H1 (cell line): Measurements from ENCODE around the gene KLHL29. TPM values are rescaled to one million over a fixed set of nuclear protein-coding genes. Genes with fewer than 3 reads are reported as not detected.

Source experiments
- CTCF ChIA-PET: fragments of 300-600 bp; sonication (Branson Sonifier 250); formaldehyde crosslinking; loops from one replicate; lab custom pipeline; 2021; ENCODE audit not compliant: partially characterized antibody; lab: Charles Lee
- POLR2A ChIA-PET: fragments of 300-600 bp; sonication (Branson Sonifier 250); formaldehyde crosslinking; loops from one replicate; lab custom pipeline; 2021; ENCODE audit warnings: inconsistent platforms; ENCODE audit not compliant: partially characterized antibody; lab: Charles Lee
- DNase-seq, 2 experiments: peaks; one replicate each; pipeline versions ENCODE4 v3.0.0 to v3.0.0-alpha.2; 2010 to 2022; ENCODE audit warnings: low spot score in 2 of 2, low read depth in 1 of 2, mixed read lengths in 1 of 2
- FAIRE-seq: peaks from 2 replicates; lab custom pipeline; 2011; peaks lifted over from hg19 to GRCh38; lab: Jason Lieb, UNC
- H2AFZ ChIP-seq: 2 replicates; pipeline ENCODE4 v1.8.1; 2012; ENCODE audit warnings: low read length, inconsistent platforms
- H2AK5ac ChIP-seq: 2 replicates; pipeline ENCODE4 v1.6.1; 2013; ENCODE audit warnings: low read depth, low read length
- H2BK120ac ChIP-seq: replicated peaks from 2 replicates; pipeline ENCODE3; 2013; ENCODE audit warnings: low read depth, low read length, inconsistent platforms
- H2BK12ac ChIP-seq: 2 replicates; pipeline ENCODE4 v1.6.1; 2013; ENCODE audit warnings: low read depth, low read length
- H2BK15ac ChIP-seq: 2 replicates; pipeline ENCODE4 v1.6.1; 2013; ENCODE audit warnings: low read length
- H2BK20ac ChIP-seq: 2 replicates; pipeline ENCODE4 v1.6.1; 2013; ENCODE audit warnings: low read length
- H2BK5ac ChIP-seq: 2 replicates; pipeline ENCODE4 v1.6.1; 2013; ENCODE audit warnings: low read depth, low read length
- H3K14ac ChIP-seq: 2 replicates; pipeline ENCODE4 v1.6.1; 2013; ENCODE audit warnings: inconsistent platforms; ENCODE audit not compliant: insufficient read length
- H3K18ac ChIP-seq: 2 replicates; pipeline ENCODE4 v1.6.1; 2013; ENCODE audit warnings: low read length; ENCODE audit errors: extremely low read depth
- H3K23ac ChIP-seq: 2 replicates; pipeline ENCODE4 v1.6.1; 2013; ENCODE audit warnings: inconsistent platforms; ENCODE audit not compliant: insufficient read length
- H3K23me2 ChIP-seq: 2 replicates; pipeline ENCODE4 v1.6.1; 2013; ENCODE audit warnings: low read depth, low read length
- H3K27ac ChIP-seq: 2 replicates; pipeline ENCODE4 v1.6.1; 2011; ENCODE audit warnings: low read depth, low read length, inconsistent platforms
- H3K27me3 ChIP-seq, 4 experiments: replicated peaks in 1 of 4; 1 replicate in 1 of 4; 2 replicates in 3 of 4; pipeline versions ENCODE4 v1.6.1 to v1.8.1; 2011 to 2013; ENCODE audit warnings: low read length in 3 of 4, mild to moderate bottlenecking in 3 of 4, inconsistent platforms in 2 of 4, mixed read lengths in 2 of 4, moderate library complexity in 1 of 4; ENCODE audit not compliant: control insufficient read depth in 3 of 4, insufficient read depth in 3 of 4; ENCODE audit errors: extremely low read depth in 1 of 4
- H3K36me3 ChIP-seq, 4 experiments: 2 replicates each; pipeline versions ENCODE4 v1.6.1 to v1.8.1; 2011 to 2013; ENCODE audit warnings: mild to moderate bottlenecking in 4 of 4, low read length in 3 of 4, moderate library complexity in 2 of 4, control low read depth in 1 of 4, inconsistent platforms in 1 of 4; ENCODE audit not compliant: insufficient read depth in 4 of 4, control insufficient read depth in 2 of 4
- H3K4ac ChIP-seq: replicated peaks from 2 replicates; pipeline ENCODE3; 2013; ENCODE audit warnings: low read length, low read depth, mixed read lengths, inconsistent platforms; ENCODE audit not compliant: insufficient read length
- H3K4me1 ChIP-seq, 4 experiments: replicated peaks in 1 of 4; 1 replicate in 1 of 4; 2 replicates in 3 of 4; pipeline versions ENCODE4 v1.6.1 to v1.8.1; 2011 to 2013; ENCODE audit warnings: low read length in 3 of 4, inconsistent platforms in 2 of 4, mixed read lengths in 1 of 4; ENCODE audit not compliant: insufficient read depth in 4 of 4, control insufficient read depth in 3 of 4
- H3K4me2 ChIP-seq, 2 experiments: 2 replicates each; pipeline versions ENCODE4 v1.6.1 to v1.8.1; 2011 to 2013; ENCODE audit warnings: low read depth in 2 of 2, low read length in 2 of 2, control low read depth in 1 of 2, inconsistent platforms in 1 of 2, mild to moderate bottlenecking in 1 of 2; ENCODE audit not compliant: insufficient read depth in 1 of 2
- H3K4me3 ChIP-seq, 4 experiments: fragments of 200-600, 300-600 bp in 1 of 4; sonication (generic), shearing (Covaris generic), sonication (Bioruptor Twin) in 1 of 4; 2 replicates each; pipeline versions ENCODE4 v1.5.1 to v1.8.1; 2011 to 2016; ENCODE audit warnings: low read length in 4 of 4, low read depth in 3 of 4, control low read depth in 2 of 4, inconsistent platforms in 2 of 4, mild to moderate bottlenecking in 2 of 4, mixed read lengths in 1 of 4, moderate library complexity in 1 of 4; ENCODE audit not compliant: insufficient read depth in 2 of 4; ENCODE audit errors: extremely low read depth in 1 of 4
- H3K56ac ChIP-seq: replicated peaks from 2 replicates; pipeline ENCODE3; 2013; ENCODE audit warnings: low read depth, mild to moderate bottlenecking, mixed read lengths, low read length, inconsistent platforms; ENCODE audit not compliant: insufficient read length
- H3K79me1 ChIP-seq: 2 replicates; pipeline ENCODE4 v1.6.1; 2013; ENCODE audit warnings: low read depth, low read length, control low read depth
- H3K79me2 ChIP-seq, 2 experiments: 2 replicates each; pipeline versions ENCODE4 v1.6.1 to v1.8.1; 2012 to 2013; ENCODE audit warnings: low read length in 2 of 2, mild to moderate bottlenecking in 2 of 2, inconsistent platforms in 1 of 2; ENCODE audit not compliant: insufficient read depth in 2 of 2, control insufficient read depth in 1 of 2
- H3K9ac ChIP-seq, 4 experiments: replicated peaks in 1 of 4; 1 replicate in 1 of 4; 2 replicates in 3 of 4; pipeline versions ENCODE4 v1.6.1 to v1.8.1; 2011 to 2013; ENCODE audit warnings: low read depth in 3 of 4, low read length in 3 of 4, control low read depth in 2 of 4, mild to moderate bottlenecking in 2 of 4, moderate library complexity in 2 of 4, inconsistent platforms in 1 of 4; ENCODE audit errors: extremely low read depth in 1 of 4
- H3K9me3 ChIP-seq, 2 experiments: 2 replicates each; pipeline versions ENCODE4 v1.6.1 to v1.8.1; 2012 to 2013; ENCODE audit warnings: mild to moderate bottlenecking in 2 of 2, moderate library complexity in 2 of 2, control low read depth in 1 of 2, inconsistent platforms in 1 of 2, low read depth in 1 of 2, low read length in 1 of 2, mixed read lengths in 1 of 2; ENCODE audit not compliant: insufficient read depth in 2 of 2
- H4K20me1 ChIP-seq, 2 experiments: replicated peaks in 1 of 2; 2 replicates each; pipeline versions ENCODE3 to v1.8.1; 2011 to 2013; ENCODE audit warnings: inconsistent platforms in 2 of 2, low read length in 2 of 2, mild to moderate bottlenecking in 1 of 2; ENCODE audit not compliant: insufficient read depth in 2 of 2, control insufficient read depth in 1 of 2
- H4K5ac ChIP-seq: 2 replicates; pipeline ENCODE4 v1.6.1; 2013; ENCODE audit warnings: low read length, low read depth, mixed read lengths, inconsistent platforms; ENCODE audit not compliant: insufficient read length
- H4K8ac ChIP-seq: 2 replicates; pipeline ENCODE4 v1.8.0; 2013; ENCODE audit warnings: mild to moderate bottlenecking, moderate library complexity, low read length, inconsistent platforms; ENCODE audit not compliant: insufficient read depth; ENCODE audit errors: extremely low read depth
- H4K91ac ChIP-seq: replicated peaks from 2 replicates; pipeline ENCODE3; 2013; ENCODE audit warnings: low read length, mixed read lengths, inconsistent platforms; ENCODE audit not compliant: insufficient read length
- ASH2L ChIP-seq: fragments of 200-600, 300-600 bp; sonication (generic); IDR thresholded peaks from one replicate; pipeline ENCODE4 v1.7.1; 2017; ENCODE audit warnings: low read length
- BACH1 ChIP-seq: IDR thresholded peaks from 2 replicates; pipeline ENCODE4 v1.6.1; 2012; ENCODE audit warnings: low read length, improper control_type of control experiment
- BCL11A ChIP-seq, 2 experiments: IDR thresholded peaks; one replicate each; pipeline ENCODE4 v1.6.1; 2011; ENCODE audit warnings: low read depth in 2 of 2, low read length in 2 of 2, mild to moderate bottlenecking in 2 of 2
- CHD1 ChIP-seq: IDR thresholded peaks from 2 replicates; pipeline ENCODE4 v1.6.1; 2012; ENCODE audit warnings: low read depth, low read length, improper control_type of control experiment
- POU5F1 ChIP-seq: IDR thresholded peaks from 2 replicates; pipeline ENCODE4 v1.6.1; 2011; ENCODE audit warnings: low read depth, mild to moderate bottlenecking, low read length, moderate library complexity
- RXRA ChIP-seq: IDR thresholded peaks from 2 replicates; pipeline ENCODE4 v1.6.1; 2011; ENCODE audit warnings: low read depth, mild to moderate bottlenecking, low read length, moderate library complexity; ENCODE audit not compliant: insufficient read depth
- ZNF274 ChIP-seq: IDR thresholded peaks from 2 replicates; pipeline ENCODE4 v1.7.0; 2012; ENCODE audit warnings: low read length, borderline replicate concordance; ENCODE audit errors: extremely low read depth
- WGBS, 2 experiments: shearing (Covaris generic) in 1 of 2; methylation state at CpG; one replicate each; pipeline versions ENCODE4 v1.1.6 to v1.1.7; 2013 to 2015; ENCODE audit warnings: low lambda C conversion rate in 2 of 2, mixed read lengths in 2 of 2, inconsistent platforms in 1 of 2, low coverage in 1 of 2, missing lambda C conversion rate in 1 of 2; ENCODE audit not compliant: insufficient replicate concordance in 2 of 2, insufficient coverage in 1 of 2, insufficient read length in 1 of 2; ENCODE audit errors: extremely low coverage in 1 of 2, missing lambda C conversion rate in 1 of 2; 5-methylcytosine and 5-hydroxymethylcytosine counted together
- polyA plus RNA-seq, 7 experiments: library from polyadenylated mRNA; depleted of rRNA in 3 of 7; stranded (reverse) in 5 of 7; unstranded in 2 of 7; fragments of >200 nt in 5 of 7; fragments of 200-250 nt in 2 of 7; gene quantifications; 1 replicate in 5 of 7; 2 replicates in 1 of 7; 4 replicates in 1 of 7; pipeline versions ENCODE4 v1.2.1 to v1.2.3, GENCODE V29; 2011 to 2013; ENCODE audit warnings: missing spikeins in 2 of 7, mixed read lengths in 2 of 7
- total RNA-seq: library from RNA; stranded (reverse); fragmentation: NEBNext Ultra II Directional; extraction: Animal tissue kit (Norgen Biotek cat#: 25700); gene quantifications from 2 replicates; pipeline ENCODE4 v1.2.1, GENCODE V29; 2021

The KLHL29 gene
- total and polyA plus RNA-seq, 2 of the 8 experiments (the other 6 are each of a cell fraction or from before 2014, with no cell fraction given), result 1.1 to 4.7 TPM

- H2AFZ ChIP-seq, result no peak overlapping the region
- H3K18ac ChIP-seq, result no peak overlapping the region
- H3K27ac ChIP-seq, result no peak overlapping the region
- H3K4ac ChIP-seq, result no peak overlapping the region
- H3K79me1 ChIP-seq, result no peaks in the 10 kb centered on the region
- H3K56ac ChIP-seq, result no peak overlapping the region
- no peak overlapping the region for H3K4me3 ChIP-seq
- ChIA-PET POLR2A (no interaction called here), CTCF (interaction anchor here (1.2 to 1.3 kb wide), 2 partner anchors 25 to 57 kb away, joined by 3 to 4 read pairs; no protein-coding TSS in a partner anchor)
- peaks cover 0 to 12% (median 2%) of the 10 kb centered on the region in 4 experiments; a peak in 5 of 7 replicates for H3K4me1 ChIP-seq
- no peak overlapping the region for H4K91ac ChIP-seq
- H3K14ac ChIP-seq, result no peak overlapping the region
- no peak overlapping the region for H2BK15ac ChIP-seq
- no peak overlapping the region for H3K4me2 ChIP-seq
- FAIRE-seq, result no peak
- DNase-seq, result no peak
- 92% methylated on average over 15 of the region's 15 CpGs; no CpG with 5 or more reads in 1 of the 2 experiments for WGBS, 2 experiments
- no peaks in the 10 kb centered on the region for H3K27me3 ChIP-seq
- H3K9ac ChIP-seq, result no peak overlapping the region
- no peak overlapping the region for H2AK5ac ChIP-seq
- TF ChIP-seq ASH2L (no peak), BACH1 (no peak), RXRA (no peak), CHD1 (no peak), BCL11A (IDR thresholded peaks at IDR 0.05; ENCODE audit: low read depth in 2 of 2, low read length in 2 of 2) (no peak), ZNF274 (no peak), POU5F1 (no peak)
- H3K79me2 ChIP-seq, result no peaks in the 10 kb centered on the region
- H3K23ac ChIP-seq, result no peak overlapping the region
- H4K8ac ChIP-seq, result no peak overlapping the region
- H2BK120ac ChIP-seq, result no peak overlapping the region
- H4K20me1 ChIP-seq, result no peaks in the 10 kb centered on the region
- no peaks in the 10 kb centered on the region for H3K23me2 ChIP-seq
- H3K36me3 ChIP-seq, result no peaks in the 10 kb centered on the region
- no peak overlapping the region for H2BK20ac ChIP-seq
- no peaks in the 10 kb centered on the region for H3K9me3 ChIP-seq
- no peak overlapping the region for H4K5ac ChIP-seq
- H2BK12ac ChIP-seq, result no peak overlapping the region
- no peak overlapping the region for H2BK5ac ChIP-seq
Measured at GRCh38 chr2:23681356-23682140, 296.6 kb downstream of the KLHL29 start.
